GM23338 (cell line): ENCODE results near the gene METRN. TPM values are rescaled to one million over a fixed set of nuclear protein-coding genes. Genes with fewer than 3 reads are reported as not detected.

ENCODE experiments used
- ATAC-seq: fragments of 200-7000 bp; cut with Tn5 transposase; 3 replicates; pipeline ENCODE4 v1.9.1; 2020
- DNase-seq: peaks from one replicate; pipeline ENCODE4 v3.0.0-alpha.2; 2015; ENCODE audit warnings: low spot score
- H2AFZ ChIP-seq: fragments of 200-600 bp; sonication (generic); 2 replicates; pipeline ENCODE4 v1.8.0; 2016; ENCODE audit warnings: antibody characterized with exemption, mild to moderate bottlenecking, moderate library complexity
- H3F3A ChIP-seq: fragments of 200-600 bp; sonication (generic); replicated peaks from 2 replicates; pipeline ENCODE4 v1.8.0; 2017; ENCODE audit warnings: antibody characterized with exemption, mixed run types, low read depth
- H3K27ac ChIP-seq: fragments of 200-600 bp; sonication (generic); 2 replicates; pipeline ENCODE4 v1.6.1; 2016; ENCODE audit warnings: low read depth
- H3K27me3 ChIP-seq: fragments of 200-600 bp; sonication (generic); 2 replicates; pipeline ENCODE4 v1.8.0; 2016; ENCODE audit warnings: mild to moderate bottlenecking, mixed run types, moderate library complexity; ENCODE audit not compliant: insufficient read depth
- H3K36me3 ChIP-seq: fragments of 200-600 bp; sonication (generic); 2 replicates; pipeline ENCODE4 v1.8.0; 2016; ENCODE audit warnings: mild to moderate bottlenecking; ENCODE audit not compliant: insufficient read depth
- H3K4me1 ChIP-seq: fragments of 200-600 bp; sonication (generic); 2 replicates; pipeline ENCODE4 v1.8.0; 2016; ENCODE audit warnings: mild to moderate bottlenecking, moderate library complexity; ENCODE audit not compliant: insufficient read depth
- H3K4me2 ChIP-seq: fragments of 200-600 bp; sonication (generic); 2 replicates; pipeline ENCODE4 v1.7.1; 2017; ENCODE audit warnings: mixed run types
- H3K4me3 ChIP-seq: fragments of 200-600 bp; sonication (generic); 2 replicates; pipeline ENCODE4 v1.6.1; 2016; ENCODE audit warnings: mixed run types
- H3K79me2 ChIP-seq: fragments of 200-600 bp; sonication (generic); replicated peaks from 2 replicates; pipeline ENCODE4 v1.8.0; 2017; ENCODE audit warnings: mild to moderate bottlenecking; ENCODE audit not compliant: insufficient read depth
- H3K9me2 ChIP-seq: fragments of 200-600 bp; sonication (generic); 2 replicates; pipeline ENCODE4 v1.8.0; 2017; ENCODE audit not compliant: insufficient read depth
- H4K20me1 ChIP-seq: fragments of 200-600 bp; sonication (generic); replicated peaks from 2 replicates; pipeline ENCODE4 v1.8.0; 2017; ENCODE audit warnings: mild to moderate bottlenecking; ENCODE audit not compliant: insufficient read depth
- H3K27ac Mint-ChIP-seq: 2 replicates; pipeline ENCODE4 v1.8.0; 2020; ENCODE audit warnings: inconsistent platforms, mild to moderate bottlenecking, moderate library complexity, mixed read lengths
- H3K27me3 Mint-ChIP-seq: 3 replicates; pipeline ENCODE4 v1.8.0; 2022; ENCODE audit warnings: low read depth, mild to moderate bottlenecking, moderate library complexity, mixed read lengths, inconsistent platforms; ENCODE audit not compliant: insufficient read depth, poor library complexity
- H3K36me3 Mint-ChIP-seq: 3 replicates; pipeline ENCODE4 v1.8.0; 2021; ENCODE audit warnings: low read depth, mild to moderate bottlenecking, inconsistent platforms, moderate library complexity, mixed read lengths
- H3K4me1 Mint-ChIP-seq: 3 replicates; pipeline ENCODE4 v1.8.0; 2020; ENCODE audit warnings: mild to moderate bottlenecking, inconsistent platforms, mixed read lengths
- H3K4me3 Mint-ChIP-seq: 3 replicates; pipeline ENCODE4 v1.8.0; 2021; ENCODE audit warnings: moderate library complexity, mild to moderate bottlenecking, inconsistent platforms, mixed read lengths
- H3K9me3 Mint-ChIP-seq: 3 replicates; pipeline ENCODE4 v1.8.0; 2020; ENCODE audit warnings: moderate library complexity, mild to moderate bottlenecking, inconsistent platforms, mixed read lengths
- CTCF ChIP-seq, 2 experiments: fragments of 200-600 bp in 1 of 2; sonication (generic) in 1 of 2; conservative IDR thresholded peaks; 2 replicates each; pipeline versions ENCODE4 v1.5.1 to v1.6.1; 2016 to 2017; ENCODE audit warnings: antibody characterized with exemption in 2 of 2, low read depth in 2 of 2, mild to moderate bottlenecking in 2 of 2, moderate library complexity in 1 of 2
- ETS1 ChIP-seq: IDR thresholded peaks from 2 replicates; pipeline ENCODE4 v1.6.1; 2016; ENCODE audit warnings: antibody characterized with exemption
- EZH2 ChIP-seq: fragments of 200-600 bp; sonication (generic); IDR thresholded peaks from one replicate; pipeline ENCODE4 v1.8.0; 2017; ENCODE audit warnings: antibody characterized with exemption, mild to moderate bottlenecking, low read depth; ENCODE audit not compliant: unreplicated experiment
- EZH2phosphoT487 ChIP-seq: fragments of 200-600 bp; sonication (generic); IDR thresholded peaks from one replicate; pipeline ENCODE4 v1.8.1; 2018; ENCODE audit warnings: antibody characterized with exemption; ENCODE audit not compliant: unreplicated experiment
- JUNB ChIP-seq: IDR thresholded peaks from one replicate; pipeline ENCODE4 v1.6.1; 2016; ENCODE audit warnings: antibody characterized with exemption; ENCODE audit not compliant: unreplicated experiment
- NANOG ChIP-seq: IDR thresholded peaks from 2 replicates; pipeline ENCODE4 v1.6.1; 2016; ENCODE audit warnings: antibody characterized with exemption, borderline replicate concordance
- POLR2AphosphoS5 ChIP-seq: IDR thresholded peaks from 2 replicates; pipeline ENCODE4 v1.6.1; 2016; ENCODE audit warnings: antibody characterized with exemption, low read depth
- REST ChIP-seq: IDR thresholded peaks from one replicate; pipeline ENCODE4 v1.6.1; 2018; ENCODE audit warnings: antibody characterized with exemption; ENCODE audit not compliant: unreplicated experiment
- ZNF114 ChIP-seq: fragments of 250-450 bp; sonication (Bioruptor Pico); IDR thresholded peaks from 2 replicates; pipeline ENCODE4 v1.5.0; 2020; ENCODE audit warnings: mild to moderate bottlenecking, moderate library complexity
- ZNF331 ChIP-seq: fragments of 250-450 bp; sonication (Bioruptor Pico); IDR thresholded peaks from 2 replicates; pipeline ENCODE4 v1.5.0; 2020; ENCODE audit warnings: low read depth, mild to moderate bottlenecking, moderate library complexity
- polyA plus RNA-seq: library from polyadenylated mRNA; unstranded; fragments of >200 nt; fragmentation: Nextera tagmentation; extraction: Ambion mirVana; gene quantifications from 2 replicates; pipeline ENCODE4 v1.2.1, GENCODE V29; 2016
- total RNA-seq: library from RNA; depleted of rRNA; stranded (reverse); fragments of >200 nt; shearing (Covaris generic); gene quantifications from 2 replicates; pipeline ENCODE4 v1.2.3, GENCODE V29; 2014

METRN gene
- total and polyA plus RNA-seq, 2 experiments from 2014 or later: 18.7 to 33.0 TPM

GRCh38 chr16:728131-728889 is 13.4 kb downstream of the METRN start:
- H3K4me1 ChIP-seq: no peaks in the 10 kb centered on the region
- no peak overlapping the region for H2AFZ ChIP-seq
- TF ChIP-seq EZH2: no peak
- no peak for TF ChIP-seq CTCF (conservative IDR thresholded peaks at IDR 0.05; ENCODE audit: low read depth in 2 of 2)
- peak; percentile 38; the same call in 1 of the 2 replicates for TF ChIP-seq ETS1
- TF ChIP-seq NANOG: no peak
- TF ChIP-seq ZNF114 (CRISPR knock-in tag): no peak
- no peak for TF ChIP-seq REST
- no peak for TF ChIP-seq ZNF331 (CRISPR knock-in tag)
- TF ChIP-seq EZH2phosphoT487: no peak
- TF ChIP-seq POLR2AphosphoS5: peak; percentile 67; the same call in 1 of the 2 replicates
- TF ChIP-seq JUNB: no peak
- H3K27me3 ChIP-seq: peaks cover 14% of the 10 kb centered on the region; the same call in 1 of the 2 replicates
- Mint-ChIP-seq H3K9me3 (no peaks in the 10 kb centered on the region), H3K4me3 (peak overlapping the region; percentile 69; the same call in 2 of the 3 replicates), H3K4me1 (no peaks in the 10 kb centered on the region), H3K27me3 (peaks cover 23% of the 10 kb centered on the region), H3K27ac (no peak overlapping the region), H3K36me3 (peaks cover 9% of the 10 kb centered on the region; the same call in 2 of the 3 replicates)
- no peaks in the 10 kb centered on the region for H3K79me2 ChIP-seq
- ATAC-seq (peak; percentile 39), DNase-seq (peak; percentile 80)
- peak overlapping the region; percentile 85 for H3K4me2 ChIP-seq
- no peaks in the 10 kb centered on the region for H3K9me2 ChIP-seq
- H4K20me1 ChIP-seq: no peaks in the 10 kb centered on the region
- no peaks in the 10 kb centered on the region for H3K36me3 ChIP-seq
- peak overlapping the region; percentile 71 for H3K4me3 ChIP-seq
- H3F3A ChIP-seq: peaks cover 12% of the 10 kb centered on the region
- no peak overlapping the region for H3K27ac ChIP-seq
